Measurements from ENCODE around the gene MBIP. TPM values are rescaled to one million over a fixed set of nuclear protein-coding genes. Genes with fewer than 3 reads are reported as not detected.

The MBIP gene
- total RNA-seq, 6 experiments from 2014 or later: 8.2 to 13.4 (median 10.3) TPM

DNA sequence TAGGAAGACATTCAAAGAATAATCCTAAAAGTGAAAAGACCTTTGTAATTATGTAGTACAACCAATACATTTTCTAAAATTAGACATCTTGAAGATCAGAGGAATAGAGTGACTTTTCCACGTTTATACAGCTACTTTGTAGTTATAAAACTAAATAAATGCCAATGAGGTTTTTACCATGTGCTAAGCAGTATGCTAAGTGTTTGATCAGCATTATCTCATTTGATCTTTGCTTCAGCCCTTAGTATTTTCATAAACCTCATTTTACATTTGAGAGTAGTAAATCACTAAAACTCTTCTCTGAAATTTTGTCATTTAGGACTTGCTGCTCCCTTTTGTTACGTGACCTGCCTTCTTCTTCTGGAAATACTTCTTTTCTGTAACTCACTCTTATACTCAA is 13.6 kb downstream of the MBIP start:
- WGBS (ENCODE audit: insufficient coverage, low coverage, low lambda C conversion rate, missing lambda C conversion rate): 81% methylated on average over 2 of the region's 2 CpGs
- TF ChIP-seq, protein P1, sequence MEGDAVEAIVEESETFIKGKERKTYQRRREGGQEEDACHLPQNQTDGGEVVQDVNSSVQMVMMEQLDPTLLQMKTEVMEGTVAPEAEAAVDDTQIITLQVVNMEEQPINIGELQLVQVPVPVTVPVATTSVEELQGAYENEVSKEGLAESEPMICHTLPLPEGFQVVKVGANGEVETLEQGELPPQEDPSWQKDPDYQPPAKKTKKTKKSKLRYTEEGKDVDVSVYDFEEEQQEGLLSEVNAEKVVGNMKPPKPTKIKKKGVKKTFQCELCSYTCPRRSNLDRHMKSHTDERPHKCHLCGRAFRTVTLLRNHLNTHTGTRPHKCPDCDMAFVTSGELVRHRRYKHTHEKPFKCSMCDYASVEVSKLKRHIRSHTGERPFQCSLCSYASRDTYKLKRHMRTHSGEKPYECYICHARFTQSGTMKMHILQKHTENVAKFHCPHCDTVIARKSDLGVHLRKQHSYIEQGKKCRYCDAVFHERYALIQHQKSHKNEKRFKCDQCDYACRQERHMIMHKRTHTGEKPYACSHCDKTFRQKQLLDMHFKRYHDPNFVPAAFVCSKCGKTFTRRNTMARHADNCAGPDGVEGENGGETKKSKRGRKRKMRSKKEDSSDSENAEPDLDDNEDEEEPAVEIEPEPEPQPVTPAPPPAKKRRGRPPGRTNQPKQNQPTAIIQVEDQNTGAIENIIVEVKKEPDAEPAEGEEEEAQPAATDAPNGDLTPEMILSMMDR (IDR thresholded peaks at IDR 0.05): no peak
- no peak for TF ChIP-seq POLR2A (IDR thresholded peaks at IDR 0.05)
- no peak for DNase-seq
- Histone ChIP-seq H3K9me3 (no peaks in the 10 kb centered on the region), H3K27me3 (no peaks in the 10 kb centered on the region), H3K4me3 (no peak overlapping the region), H3K36me3 (peaks cover 0 to 54% (median 22%) of the 10 kb centered on the region in 4 donors), H3K4me1 (no peaks in the 10 kb centered on the region), H3K27ac (no peak overlapping the region)
- no peak for ATAC-seq
- intact Hi-C loops (cut with DNase I): no loop called here

DNA sequence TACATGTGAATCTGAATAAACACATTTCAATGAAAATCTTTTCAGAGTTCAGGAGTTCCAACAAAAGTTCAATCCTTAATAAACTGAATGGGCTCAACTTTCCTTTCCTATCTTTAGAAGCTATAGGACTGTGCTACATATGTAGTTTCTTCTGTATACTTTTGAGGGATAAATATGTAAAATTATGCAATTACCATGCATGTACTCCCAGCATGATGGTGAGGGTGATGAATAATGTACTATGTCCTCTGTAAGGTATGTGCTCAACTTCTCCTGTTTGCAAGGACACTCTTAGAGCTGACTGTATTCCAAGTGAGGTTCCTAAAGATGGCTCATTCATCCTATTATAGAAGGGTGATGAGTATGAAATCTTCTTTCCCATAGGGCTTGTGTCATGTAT is 15.5 kb downstream of the MBIP start:
- Histone ChIP-seq H3K36me3 (peaks cover 0 to 35% (median 12%) of the 10 kb centered on the region in 4 donors), H3K4me3 (no peak overlapping the region), H3K4me1 (no peaks in the 10 kb centered on the region), H3K27ac (no peak overlapping the region), H3K27me3 (no peaks in the 10 kb centered on the region), H3K9me3 (no peaks in the 10 kb centered on the region)
- TF ChIP-seq, protein P1 (IDR thresholded peaks at IDR 0.05): no peak
- TF ChIP-seq POLR2A (IDR thresholded peaks at IDR 0.05): no peak
- intact Hi-C loops (cut with DNase I): no loop called here
- DNase-seq (no peak), ATAC-seq (no peak)

DNA sequence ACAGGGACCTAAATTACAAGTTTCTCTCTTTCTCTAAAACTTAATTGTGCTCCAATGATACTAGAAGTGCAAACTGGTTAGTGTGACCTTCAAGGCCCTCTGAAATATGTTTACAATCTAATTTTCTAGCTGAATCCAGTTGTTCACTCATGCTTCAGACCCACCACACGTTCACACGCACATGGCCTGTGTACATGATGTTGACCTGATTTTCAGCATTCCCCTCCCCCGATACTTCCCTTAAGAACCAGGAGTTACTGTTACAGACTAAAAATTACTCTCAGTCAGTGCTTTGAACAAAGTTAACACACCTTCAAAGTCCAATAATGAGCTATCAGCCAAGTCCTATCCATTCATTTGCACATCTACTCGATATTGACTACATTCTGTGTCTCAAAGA is 16.5 kb downstream of the MBIP start:
- Histone ChIP-seq H3K4me1 (no peaks in the 10 kb centered on the region), H3K4me3 (no peak overlapping the region), H3K27ac (no peak overlapping the region), H3K9me3 (no peaks in the 10 kb centered on the region), H3K36me3 (peaks cover 0 to 34% (median 13%) of the 10 kb centered on the region in 4 donors), H3K27me3 (no peaks in the 10 kb centered on the region)
- intact Hi-C loops (cut with DNase I): no loop called here
- 75% methylated on average over 4 of the region's 4 CpGs for WGBS (ENCODE audit: insufficient coverage, low coverage, low lambda C conversion rate, missing lambda C conversion rate)
- DNase-seq (no peak), ATAC-seq (no peak)
- TF ChIP-seq, protein P1 (IDR thresholded peaks at IDR 0.05): no peak
- no peak for TF ChIP-seq POLR2A (IDR thresholded peaks at IDR 0.05)

DNA sequence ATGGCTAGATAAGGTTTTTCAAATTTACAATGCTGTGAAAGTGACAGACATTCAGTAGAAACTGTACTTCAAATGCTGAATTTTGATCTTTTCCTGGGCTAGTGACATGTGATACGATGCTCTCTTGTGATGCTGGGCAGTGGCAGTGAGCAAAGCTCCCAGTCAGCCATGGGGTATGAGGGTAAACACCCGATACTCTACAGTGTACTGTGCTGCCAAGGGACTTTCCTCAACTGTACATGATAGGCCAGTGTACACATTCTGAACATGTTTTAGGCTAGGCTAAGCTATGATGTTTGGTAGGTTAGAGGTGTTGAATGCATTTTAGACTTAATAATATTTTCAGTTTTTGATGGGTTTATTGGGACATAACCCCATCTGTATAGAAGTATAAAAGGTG is 17.6 kb downstream of the MBIP start:
- Histone ChIP-seq H3K36me3 (peaks cover 0 to 36% (median 12%) of the 10 kb centered on the region in 4 donors), H3K4me3 (no peak overlapping the region), H3K4me1 (no peaks in the 10 kb centered on the region), H3K27ac (no peak overlapping the region), H3K27me3 (no peaks in the 10 kb centered on the region), H3K9me3 (no peaks in the 10 kb centered on the region)
- ATAC-seq: peak in 1 of 4 donors; percentile 68
- no CpG with 5 or more reads among the region's 2 CpGs for WGBS (ENCODE audit: insufficient coverage, low coverage, low lambda C conversion rate, missing lambda C conversion rate)
- DNase-seq: no peak
- intact Hi-C loops (cut with DNase I): no loop called here
- TF ChIP-seq POLR2A (IDR thresholded peaks at IDR 0.05): no peak
- TF ChIP-seq, protein P1 (IDR thresholded peaks at IDR 0.05): no peak

DNA sequence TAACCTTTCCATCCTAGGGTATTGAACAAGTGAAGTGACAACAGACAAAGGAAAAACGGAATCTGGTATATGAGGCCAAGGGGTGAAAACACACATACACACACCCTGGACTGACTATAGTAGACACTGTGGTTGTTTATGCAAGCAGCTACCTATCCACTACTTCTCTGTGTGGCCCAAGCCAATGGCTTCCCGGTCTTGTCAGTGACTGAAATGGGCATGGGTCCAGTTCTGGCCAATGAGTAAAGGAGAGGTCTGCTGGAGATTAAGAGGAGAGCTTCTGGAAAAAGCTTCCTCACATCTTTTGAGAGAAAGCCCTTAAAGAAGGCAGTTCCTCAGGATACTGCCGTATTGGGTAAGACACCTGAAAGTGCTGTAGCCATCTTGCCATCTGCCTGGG is 19.3 kb downstream of the MBIP start:
- ATAC-seq (peak in 3 of 4 donors; percentile 52 to 65 (median 58)), DNase-seq (peak in 1 of 3 donors; percentile 20)
- H3K27ac ChIP-seq: no peak overlapping the region
- H3K36me3 ChIP-seq: peaks cover 0 to 34% (median 12%) of the 10 kb centered on the region in 4 donors
- 80% methylated on average over 3 of the region's 3 CpGs for WGBS (ENCODE audit: insufficient coverage, low coverage, low lambda C conversion rate, missing lambda C conversion rate)
- TF ChIP-seq, protein P1 (IDR thresholded peaks at IDR 0.05): no peak
- TF ChIP-seq POLR2A (IDR thresholded peaks at IDR 0.05): no peak
- H3K4me1 ChIP-seq: no peaks in the 10 kb centered on the region
- H3K4me3 ChIP-seq: no peak overlapping the region
- intact Hi-C loops (cut with DNase I): no loop called here
- no peaks in the 10 kb centered on the region for H3K27me3 ChIP-seq
- no peaks in the 10 kb centered on the region for H3K9me3 ChIP-seq

All from right lobe of liver (tissue), 6 donors.